Measurements from ENCODE around the gene FYCO1.

GRCh38 chr3:45979378-45979777 lies 16.2 kb downstream of the FYCO1 start:
- no peak for TF ChIP-seq CTCF (conservative IDR thresholded peaks at IDR 0.05; ENCODE audit: low read depth, low read length)
- no peak for TF ChIP-seq EZH2phosphoT487 (IDR thresholded peaks at IDR 0.05; ENCODE audit: borderline replicate concordance, low read length)

Data from PC-3 (cell line).